ENCODE measurements around the gene MAGI2. TPM values are rescaled to one million over a fixed set of nuclear protein-coding genes. Genes with fewer than 3 reads are reported as not detected.

The MAGI2 gene
- total RNA-seq, 1 donor from 2014 or later, result 4.0 TPM

- Histone ChIP-seq H3K27me3 (no peaks in the 10 kb centered on the region), H3K4me1 (peaks cover 0 to 1% of the 10 kb centered on the region in 2 donors), H3K9me3 (no peaks in the 10 kb centered on the region), H3K36me3 (no peaks in the 10 kb centered on the region), H3K27ac (no peak overlapping the region), H3K4me3 (no peak overlapping the region)
- intact Hi-C loops (cut with DNase I), result no loop called here
- no peak for DNase-seq (ENCODE audit: low spot score in 2 of 2)
- no peak for TF ChIP-seq CTCF (IDR thresholded peaks at IDR 0.05)
These were observed 979.7 kb downstream of the MAGI2 start for GRCh38 chr7:78473571-78474301.

- Histone ChIP-seq H3K27me3 (no peaks in the 10 kb centered on the region), H3K4me1 (no peaks in the 10 kb centered on the region), H3K27ac (no peak overlapping the region), H3K4me3 (no peak overlapping the region), H3K9me3 (no peaks in the 10 kb centered on the region), H3K36me3 (no peaks in the 10 kb centered on the region)
- intact Hi-C loops (cut with DNase I), result no loop called here
- no peak for TF ChIP-seq CTCF (IDR thresholded peaks at IDR 0.05)
- DNase-seq (ENCODE audit: low spot score in 2 of 2), result no peak
These were observed 980.4 kb downstream of the MAGI2 start for GRCh38 chr7:78473021-78473420.

GRCh38 chr7:78472519-78472918 lies 980.9 kb downstream of the MAGI2 start:
- H3K4me3 ChIP-seq, result no peak overlapping the region
- TF ChIP-seq CTCF (IDR thresholded peaks at IDR 0.05), result no peak
- H3K27ac ChIP-seq, result no peak overlapping the region
- intact Hi-C loops (cut with DNase I), result no loop called here
- H3K4me1 ChIP-seq, result no peaks in the 10 kb centered on the region
- no peaks in the 10 kb centered on the region for H3K9me3 ChIP-seq
- DNase-seq (ENCODE audit: low spot score in 2 of 2), result no peak
- H3K27me3 ChIP-seq, result no peaks in the 10 kb centered on the region
- H3K36me3 ChIP-seq, result no peaks in the 10 kb centered on the region

GRCh38 chr7:78465894-78466293 lies 987.6 kb downstream of the MAGI2 start:
- Histone ChIP-seq H3K4me1 (no peaks in the 10 kb centered on the region), H3K4me3 (no peak overlapping the region), H3K27ac (no peak overlapping the region), H3K36me3 (no peaks in the 10 kb centered on the region), H3K9me3 (no peaks in the 10 kb centered on the region), H3K27me3 (no peaks in the 10 kb centered on the region)
- intact Hi-C loops (cut with DNase I), result no loop called here
- TF ChIP-seq CTCF (IDR thresholded peaks at IDR 0.05), result no peak
- DNase-seq (ENCODE audit: low spot score in 2 of 2), result no peak

GRCh38 chr7:78463039-78463438 lies 990.4 kb downstream of the MAGI2 start:
- Histone ChIP-seq H3K4me3 (no peak overlapping the region), H3K27me3 (no peaks in the 10 kb centered on the region), H3K9me3 (no peaks in the 10 kb centered on the region), H3K4me1 (no peaks in the 10 kb centered on the region), H3K36me3 (no peaks in the 10 kb centered on the region), H3K27ac (no peak overlapping the region)
- DNase-seq (ENCODE audit: low spot score in 2 of 2), result no peak
- TF ChIP-seq CTCF (IDR thresholded peaks at IDR 0.05), result no peak
- intact Hi-C loops (cut with DNase I), result no loop called here

GRCh38 chr7:78450706-78451105 lies 1002.8 kb downstream of the MAGI2 start:
- Histone ChIP-seq H3K27ac (no peak overlapping the region), H3K9me3 (no peaks in the 10 kb centered on the region), H3K36me3 (no peaks in the 10 kb centered on the region), H3K4me3 (no peak overlapping the region), H3K27me3 (no peaks in the 10 kb centered on the region), H3K4me1 (no peaks in the 10 kb centered on the region)
- intact Hi-C loops (cut with DNase I), result no loop called here
- DNase-seq (ENCODE audit: low spot score in 2 of 2), result no peak
- TF ChIP-seq CTCF (IDR thresholded peaks at IDR 0.05), result no peak

Measured in ascending aorta (tissue), 2 donors.